NCI-H510A (cell line): ENCODE measurements around the gene NUDT22.
A peak's percentile ranks its signal among the peaks of the same experiment; 100 is the strongest.

Source experiments
- DNase-seq: peaks from one replicate; lab custom pipeline; 2025; lab: John Stamatoyannopoulos, UW

Gene NUDT22

DNA sequence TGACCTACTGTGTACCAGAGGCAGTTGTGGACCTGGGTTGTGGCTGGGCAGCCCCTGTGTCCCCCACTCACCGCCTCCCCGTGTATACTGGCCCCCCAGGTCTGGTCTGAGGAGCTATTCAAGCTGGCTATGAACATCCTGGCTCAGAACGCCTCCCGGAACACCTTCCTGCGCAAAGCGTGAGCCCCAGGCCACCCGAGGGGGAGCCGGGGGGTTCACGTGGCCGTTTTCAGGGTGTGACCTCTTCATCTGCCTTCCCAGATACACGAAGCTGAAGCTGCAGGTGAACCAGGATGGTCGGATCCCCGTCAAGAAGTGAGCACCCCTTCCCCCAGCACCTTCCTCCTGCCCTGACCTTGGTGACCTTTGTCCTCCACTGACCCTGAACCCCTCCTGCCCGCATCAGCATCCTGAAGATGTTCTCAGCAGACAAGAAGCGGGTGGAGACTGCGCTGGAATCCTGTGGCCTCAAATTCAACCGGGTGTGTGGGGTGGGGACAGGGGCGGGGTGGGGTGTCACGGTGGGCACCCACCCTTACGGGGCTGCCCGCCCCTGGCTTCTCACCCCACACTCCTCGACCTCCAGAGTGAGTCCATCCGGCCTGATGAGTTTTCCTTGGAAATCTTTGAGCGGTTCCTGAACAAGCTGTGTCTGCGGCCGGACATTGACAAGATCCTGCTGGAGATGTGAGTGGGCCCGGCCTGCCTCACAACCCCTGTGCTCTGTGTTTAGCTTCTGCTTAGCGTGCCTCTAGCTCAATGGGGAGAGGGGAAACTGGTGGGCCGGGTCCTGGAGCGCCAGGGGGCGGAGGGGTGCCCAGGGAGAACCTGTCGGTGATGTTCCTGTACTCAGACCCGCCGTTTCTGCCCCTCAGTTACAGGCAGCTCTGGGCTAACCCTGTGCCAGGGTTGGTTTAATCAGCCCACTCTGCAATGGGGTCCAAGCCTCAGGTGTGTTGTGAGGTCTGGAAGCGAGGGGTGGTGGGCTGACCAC is 29.4 kb downstream of the NUDT22 start:
- DNase-seq: no peak

DNA sequence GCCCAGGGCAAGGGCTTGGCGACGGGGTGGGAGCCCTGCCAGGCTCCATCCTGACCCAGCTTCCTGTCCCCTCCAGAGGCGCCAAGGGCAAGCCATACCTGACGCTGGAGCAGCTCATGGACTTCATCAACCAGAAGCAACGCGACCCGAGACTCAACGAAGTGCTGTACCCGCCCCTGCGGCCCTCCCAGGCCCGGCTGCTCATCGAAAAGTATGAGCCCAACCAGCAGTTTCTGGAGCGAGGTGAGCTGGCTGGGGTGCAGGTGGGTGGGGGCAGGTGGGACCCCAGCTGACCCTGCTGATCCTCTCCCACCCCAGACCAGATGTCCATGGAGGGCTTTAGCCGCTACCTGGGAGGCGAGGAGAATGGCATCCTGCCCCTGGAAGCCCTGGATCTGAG is 30.2 kb downstream of the NUDT22 start:
- DNase-seq: no peak

DNA sequence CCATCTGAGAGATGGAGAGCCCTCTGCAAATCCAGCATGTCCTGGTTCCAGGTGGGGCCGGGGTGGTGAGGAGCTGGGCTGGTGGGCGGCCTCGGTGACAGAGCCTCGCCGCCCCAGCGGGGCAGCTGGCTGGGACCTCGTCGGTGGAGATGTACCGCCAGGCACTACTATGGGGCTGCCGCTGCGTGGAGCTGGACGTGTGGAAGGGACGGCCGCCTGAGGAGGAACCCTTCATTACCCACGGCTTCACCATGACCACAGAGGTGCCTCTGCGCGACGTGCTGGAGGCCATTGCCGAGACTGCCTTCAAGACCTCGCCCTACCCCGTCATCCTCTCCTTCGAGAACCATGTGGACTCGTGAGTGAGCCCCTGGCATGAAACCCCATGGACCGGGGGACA is 32.3 kb downstream of the NUDT22 start:
- no peak for DNase-seq

DNA sequence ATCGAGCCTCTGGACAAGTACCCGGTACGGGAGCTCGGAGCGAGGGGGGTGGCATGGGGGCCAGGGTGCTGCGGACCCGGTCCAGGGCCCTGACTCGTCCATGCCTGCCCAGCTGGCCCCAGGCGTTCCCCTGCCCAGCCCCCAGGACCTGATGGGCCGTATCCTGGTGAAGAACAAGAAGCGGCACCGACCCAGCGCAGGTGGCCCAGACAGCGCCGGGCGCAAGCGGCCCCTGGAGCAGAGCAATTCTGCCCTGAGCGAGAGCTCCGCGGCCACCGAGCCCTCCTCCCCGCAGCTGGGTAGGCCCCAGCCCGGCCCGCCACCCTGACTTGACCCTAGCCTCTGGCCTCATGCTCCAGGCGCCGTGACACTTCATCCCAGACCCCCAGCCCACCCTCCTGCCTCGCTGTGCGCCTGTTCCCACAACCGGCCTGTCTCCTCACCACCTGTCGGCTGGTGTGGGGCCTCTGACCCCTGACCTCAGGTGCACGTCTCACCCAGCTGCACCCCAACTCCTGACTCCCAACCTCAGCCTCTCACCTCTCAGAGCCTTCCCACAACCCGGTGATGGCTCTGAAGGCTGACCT is 33.0 kb downstream of the NUDT22 start:
- DNase-seq: no peak

DNA sequence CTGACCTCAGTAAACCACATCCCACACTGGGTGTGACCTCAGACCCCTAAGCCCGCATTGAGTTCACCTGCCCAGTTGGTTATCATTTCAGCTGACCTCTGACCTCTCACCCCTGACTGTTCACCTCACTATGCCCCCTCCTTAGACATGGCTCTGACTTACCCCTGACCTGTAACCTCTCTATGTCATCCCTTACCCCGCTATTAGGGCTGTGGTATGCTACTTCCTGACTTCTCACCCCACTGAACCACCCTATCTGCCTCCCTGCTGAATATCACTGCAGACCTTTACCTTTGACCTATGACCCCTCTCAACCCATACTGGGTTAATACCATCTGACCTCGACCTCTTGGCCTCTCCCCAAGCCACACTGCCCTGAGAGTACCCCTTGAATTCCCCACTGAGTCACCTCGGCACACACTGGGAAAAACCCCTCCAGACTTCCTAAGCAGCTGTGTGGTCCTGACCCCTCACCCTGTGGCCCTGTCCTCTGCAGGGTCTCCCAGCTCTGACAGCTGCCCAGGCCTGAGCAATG is 33.5 kb downstream of the NUDT22 start:
- DNase-seq: no peak

DNA sequence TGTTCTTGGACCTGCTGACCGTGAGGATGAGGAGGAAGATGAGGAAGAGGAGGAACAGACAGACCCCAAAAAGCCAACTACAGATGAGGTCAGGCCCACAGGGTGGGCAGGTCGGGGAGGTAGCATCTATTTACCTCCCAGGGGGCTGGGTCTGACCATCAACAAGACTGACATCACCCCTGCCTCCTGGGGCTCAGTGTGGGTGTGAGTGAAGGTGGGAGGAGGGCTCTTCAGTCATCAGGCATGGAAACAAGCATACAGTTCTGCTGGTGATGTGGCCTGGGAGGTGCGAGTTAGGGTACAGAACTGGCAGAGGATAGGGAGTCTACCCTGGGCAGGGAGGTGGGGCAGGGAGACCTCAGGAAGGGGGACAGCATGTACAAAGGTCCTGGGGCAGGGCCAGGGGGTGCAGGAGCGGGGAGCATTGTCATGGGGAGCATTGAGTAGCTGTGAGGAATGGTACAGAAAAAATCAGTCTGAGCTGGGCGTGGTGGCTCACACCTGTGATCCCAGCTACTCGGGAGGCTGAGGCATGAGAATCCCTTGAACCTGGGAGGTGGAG is 34.2 kb downstream of the NUDT22 start:
- DNase-seq: no peak

DNA sequence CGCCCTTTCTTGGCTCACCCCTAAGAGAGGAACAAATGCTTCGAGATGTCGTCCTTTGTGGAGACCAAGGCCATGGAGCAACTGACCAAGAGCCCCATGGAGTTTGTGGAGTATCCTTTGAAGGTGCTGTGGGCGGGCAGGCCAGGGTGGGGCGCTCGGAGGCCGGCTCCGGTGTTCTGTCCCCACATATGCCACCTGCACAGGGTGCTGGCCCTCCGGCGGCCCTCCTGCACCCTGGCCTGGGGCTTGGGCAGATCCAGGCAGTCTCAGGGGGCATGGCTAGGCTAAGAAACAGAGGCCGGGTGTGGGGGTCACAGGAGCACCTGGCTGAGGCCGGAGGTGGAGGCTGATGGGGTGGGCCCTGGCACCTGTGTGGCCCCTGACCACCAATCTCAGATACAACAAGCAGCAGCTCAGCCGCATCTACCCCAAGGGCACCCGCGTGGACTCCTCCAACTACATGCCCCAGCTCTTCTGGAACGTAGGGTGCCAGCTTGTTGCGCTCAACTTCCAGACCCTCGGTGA is 35.5 kb downstream of the NUDT22 start:
- DNase-seq: no peak

DNA sequence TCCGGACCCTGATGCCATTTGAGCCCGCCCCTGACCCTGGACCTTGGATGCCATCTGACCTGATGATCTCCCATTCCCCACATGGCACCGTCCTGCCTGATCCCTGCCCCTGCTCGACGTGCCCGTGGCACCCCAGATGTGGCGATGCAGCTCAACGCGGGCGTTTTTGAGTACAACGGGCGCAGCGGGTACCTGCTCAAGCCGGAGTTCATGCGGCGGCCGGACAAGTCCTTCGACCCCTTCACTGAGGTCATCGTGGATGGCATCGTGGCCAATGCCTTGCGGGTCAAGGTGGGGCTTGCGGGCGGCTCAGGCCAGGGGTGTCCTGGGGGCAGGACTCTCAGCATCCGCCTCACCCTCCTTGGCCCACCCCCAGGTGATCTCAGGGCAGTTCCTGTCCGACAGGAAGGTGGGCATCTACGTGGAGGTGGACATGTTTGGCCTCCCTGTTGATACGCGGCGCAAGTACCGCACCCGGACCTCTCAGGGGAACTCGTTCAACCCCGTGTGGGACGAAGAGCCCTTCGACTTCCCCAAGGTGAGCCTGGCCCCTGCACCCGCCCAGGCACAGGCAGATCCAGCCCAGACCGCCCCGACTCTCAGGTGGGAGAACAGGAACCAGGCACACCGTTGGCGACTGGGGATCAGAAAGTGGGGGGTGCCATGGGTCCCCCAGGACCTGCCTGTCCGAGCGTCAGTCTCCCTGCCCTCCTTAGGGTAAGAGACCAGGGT is 36.4 kb downstream of the NUDT22 start:
- no peak for DNase-seq

DNA sequence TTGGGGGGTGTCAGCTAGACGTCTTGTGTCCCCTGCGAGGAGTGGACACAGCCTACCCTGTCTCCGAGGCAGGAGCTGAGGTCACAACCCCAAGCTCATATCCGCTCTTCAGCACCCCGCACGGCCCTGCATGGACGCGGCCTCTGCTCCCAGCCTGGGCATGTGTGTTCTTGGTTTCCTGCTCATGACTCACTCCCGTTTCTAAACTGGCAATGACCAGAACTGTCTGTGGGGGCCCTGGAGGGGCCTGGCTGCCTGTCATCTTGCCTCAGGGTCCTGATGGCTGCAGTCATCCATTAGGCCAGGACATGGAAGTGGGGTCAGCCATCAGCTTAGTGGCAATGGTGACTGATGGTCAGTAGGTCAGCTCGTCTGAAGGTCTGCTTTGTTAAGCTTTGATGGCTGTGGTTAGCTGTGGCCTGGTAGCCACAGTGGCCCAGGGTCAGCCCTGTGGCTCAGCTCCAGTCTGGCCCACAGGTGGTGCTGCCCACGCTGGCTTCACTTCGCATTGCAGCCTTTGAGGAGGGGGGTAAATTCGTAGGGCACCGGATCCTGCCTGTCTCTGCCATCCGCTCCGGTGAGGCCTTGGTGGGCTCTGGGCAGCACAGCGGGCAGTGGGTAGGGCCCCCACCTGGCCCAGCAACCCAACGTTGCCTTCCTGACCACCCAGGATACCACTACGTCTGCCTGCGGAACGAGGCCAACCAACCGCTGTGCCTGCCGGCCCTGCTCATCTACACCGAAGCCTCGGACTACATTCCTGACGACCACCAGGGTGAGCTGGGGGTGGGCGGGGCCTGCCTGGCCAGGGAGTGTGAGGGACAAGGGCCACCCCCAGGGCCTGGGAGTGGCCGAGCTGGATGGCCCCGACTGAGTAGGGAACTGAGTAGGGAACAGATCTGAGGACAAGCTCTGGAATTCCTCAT is 37.2 kb downstream of the NUDT22 start:
- no peak for DNase-seq

DNA sequence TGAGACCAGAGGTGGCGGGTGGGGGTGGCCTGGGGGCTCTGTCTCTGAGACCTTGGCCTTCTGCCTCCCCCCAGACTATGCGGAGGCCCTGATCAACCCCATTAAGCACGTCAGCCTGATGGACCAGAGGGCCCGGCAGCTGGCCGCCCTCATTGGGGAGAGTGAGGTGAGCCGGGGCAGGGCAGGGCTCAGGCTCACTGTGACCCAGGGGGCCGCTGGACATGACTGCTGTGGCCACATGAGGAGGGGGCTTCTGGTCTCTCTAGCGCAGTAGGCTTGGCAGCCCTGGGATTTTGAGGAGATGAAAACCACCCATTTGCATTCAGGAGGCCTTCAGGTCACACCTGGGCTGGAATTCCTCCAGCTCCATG is 37.9 kb downstream of the NUDT22 start:
- no peak for DNase-seq

DNA sequence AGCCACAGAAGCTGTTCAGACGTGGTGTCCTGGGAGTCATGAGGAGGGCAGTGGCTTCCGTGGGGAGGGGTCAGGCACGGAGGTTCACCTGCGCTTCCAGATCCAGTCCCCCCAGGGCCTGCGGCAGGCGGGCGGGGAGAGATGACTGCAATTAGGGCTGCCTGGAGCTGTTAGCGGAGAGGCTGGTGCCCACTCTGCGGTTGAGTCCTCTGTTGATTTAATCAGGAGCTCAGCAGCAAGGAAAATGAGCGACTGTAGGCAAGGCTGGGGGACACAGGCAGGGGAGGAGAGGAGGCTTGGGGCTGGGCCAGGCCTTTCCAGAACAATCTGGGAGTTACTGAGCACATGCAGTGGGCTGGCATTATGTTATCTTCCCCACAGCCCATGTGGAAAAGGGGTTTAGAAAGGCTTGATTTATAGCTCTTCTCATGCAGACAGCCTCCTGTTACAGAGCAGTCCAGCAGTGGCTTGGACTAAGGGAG is 38.3 kb downstream of the NUDT22 start:
- no peak for DNase-seq

DNA sequence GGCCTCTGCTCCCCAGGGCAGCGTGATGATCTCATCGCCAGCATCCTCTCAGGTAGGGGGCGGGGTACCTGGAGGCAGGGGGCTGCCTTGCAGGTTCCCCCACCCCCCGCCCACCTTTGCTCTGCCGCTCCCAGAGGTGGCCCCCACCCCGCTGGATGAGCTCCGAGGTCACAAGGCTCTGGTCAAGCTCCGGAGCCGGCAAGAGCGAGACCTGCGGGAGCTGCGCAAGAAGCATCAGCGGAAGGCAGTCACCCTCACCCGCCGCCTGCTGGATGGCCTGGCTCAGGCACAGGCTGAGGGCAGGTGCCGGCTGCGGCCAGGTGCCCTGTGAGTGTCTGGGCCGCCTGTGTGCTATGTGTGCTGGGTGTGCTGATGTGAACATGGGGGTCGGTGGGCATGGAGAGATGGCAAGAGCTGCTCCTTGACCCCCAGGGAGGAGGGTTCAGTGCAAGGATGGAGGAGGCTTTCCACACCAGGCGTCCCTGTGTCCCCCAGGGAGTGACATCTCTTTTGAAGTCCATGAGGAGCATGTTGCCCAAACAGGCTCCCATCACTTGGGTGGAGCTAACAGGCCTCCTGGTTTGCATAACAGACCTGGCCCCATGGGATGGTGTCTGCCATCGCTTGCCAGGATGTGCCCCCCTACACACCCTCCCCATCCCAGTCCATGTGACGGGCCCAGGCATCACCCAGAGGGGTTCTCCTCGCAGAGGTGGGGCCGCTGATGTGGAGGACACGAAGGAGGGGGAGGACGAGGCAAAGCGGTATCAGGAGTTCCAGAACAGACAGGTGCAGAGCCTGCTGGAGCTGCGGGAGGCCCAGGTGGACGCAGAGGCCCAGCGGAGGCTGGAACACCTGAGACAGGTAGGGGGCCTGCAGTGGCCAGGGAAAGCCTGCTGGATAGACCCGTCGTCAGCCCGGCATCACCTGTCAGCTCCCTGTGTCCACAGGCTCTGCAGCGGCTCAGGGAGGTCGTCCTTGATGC is 39.4 kb downstream of the NUDT22 start:
- DNase-seq: no peak

DNA sequence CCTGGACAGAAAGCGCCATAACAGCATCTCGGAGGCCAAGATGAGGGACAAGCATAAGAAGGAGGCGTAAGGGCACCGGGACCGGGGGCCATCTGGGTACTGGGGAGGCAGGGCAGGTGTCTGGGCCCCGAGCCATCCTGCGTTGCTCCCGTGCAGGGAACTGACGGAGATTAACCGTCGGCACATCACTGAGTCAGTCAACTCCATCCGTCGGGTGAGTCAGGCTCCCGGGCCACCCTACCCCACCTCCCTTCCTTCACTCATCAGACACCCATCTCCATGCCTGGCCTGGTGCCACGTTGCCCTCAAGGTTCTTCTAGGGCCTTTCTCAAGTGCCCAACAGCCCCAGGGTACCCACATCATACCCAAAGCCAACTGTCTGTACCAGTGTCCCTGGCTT is 40.3 kb downstream of the NUDT22 start:
- DNase-seq: no peak

DNA sequence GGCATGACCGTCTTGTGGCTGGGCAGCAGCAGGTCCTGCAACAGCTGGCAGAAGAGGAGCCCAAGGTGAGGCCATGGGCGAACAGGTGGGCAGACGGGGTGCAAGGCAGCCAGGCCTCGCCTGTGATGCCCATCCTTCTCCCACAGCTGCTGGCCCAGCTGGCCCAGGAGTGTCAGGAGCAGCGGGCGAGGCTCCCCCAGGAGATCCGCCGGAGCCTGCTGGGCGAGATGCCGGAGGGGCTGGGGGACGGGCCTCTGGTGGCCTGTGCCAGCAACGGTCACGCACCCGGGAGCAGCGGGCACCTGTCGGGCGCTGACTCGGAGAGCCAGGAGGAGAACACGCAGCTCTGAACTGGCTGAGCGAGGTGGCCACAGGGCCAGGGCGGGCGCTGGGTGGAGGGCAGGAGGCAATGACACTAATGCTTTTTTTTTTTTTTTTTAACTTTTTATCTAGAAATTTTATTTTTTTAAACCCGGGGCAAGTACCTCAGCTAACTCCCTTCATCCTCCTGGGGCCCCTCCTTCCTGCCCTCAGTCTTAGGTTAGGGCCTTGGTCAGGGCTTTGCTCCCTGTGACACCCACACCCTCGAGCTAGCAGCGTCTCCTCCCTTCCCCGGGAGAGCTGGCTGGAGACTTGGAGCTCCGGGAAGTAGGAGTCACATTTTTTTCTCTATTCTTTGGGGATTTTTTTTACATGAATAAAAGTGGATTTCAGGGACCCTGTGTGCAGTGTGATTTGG is 41.3 kb downstream of the NUDT22 start:
- no peak for DNase-seq

DNA sequence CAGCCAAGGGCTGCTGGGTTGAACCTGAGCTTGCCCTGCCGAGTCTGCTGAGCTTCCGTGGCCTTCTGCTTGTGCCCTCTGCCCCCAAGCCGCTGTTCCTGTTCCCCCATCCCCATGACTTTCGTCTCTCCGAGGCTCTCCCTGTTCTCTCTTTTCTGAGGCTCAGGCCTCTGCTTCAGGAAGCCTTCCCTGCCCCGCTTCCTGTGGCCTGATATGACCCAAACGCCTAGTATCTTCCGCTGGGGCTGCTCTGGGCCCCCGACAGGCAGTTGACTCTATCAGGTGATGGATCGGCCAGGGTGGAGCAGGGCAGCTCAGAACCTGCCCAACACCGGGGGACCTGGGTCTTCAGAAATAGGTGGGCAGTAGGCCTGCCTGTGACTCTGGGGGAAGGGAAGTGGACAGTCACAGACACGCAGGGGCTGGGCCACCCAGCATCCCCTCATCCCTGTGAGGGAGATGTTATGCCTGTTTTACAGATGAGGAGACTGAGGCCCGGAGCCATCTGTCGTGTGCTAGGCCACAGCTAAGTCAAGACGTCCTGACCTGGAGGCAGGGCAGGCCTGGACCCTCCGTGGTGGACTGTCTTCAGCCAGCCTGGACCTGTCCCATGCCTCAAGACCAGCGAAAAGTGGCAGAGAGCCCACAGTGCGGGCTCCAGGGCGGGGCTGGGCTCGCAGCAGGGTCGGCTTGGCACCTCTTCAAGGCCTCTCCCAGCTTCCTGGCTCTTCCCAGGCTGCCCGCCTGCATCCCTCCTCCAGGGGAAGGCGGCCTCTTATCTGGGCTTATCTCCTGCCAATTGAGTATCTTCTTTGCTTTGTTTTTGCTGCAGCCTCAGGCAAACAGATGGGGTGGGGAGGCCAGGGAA is 42.2 kb downstream of the NUDT22 start:
- DNase-seq: no peak

DNA sequence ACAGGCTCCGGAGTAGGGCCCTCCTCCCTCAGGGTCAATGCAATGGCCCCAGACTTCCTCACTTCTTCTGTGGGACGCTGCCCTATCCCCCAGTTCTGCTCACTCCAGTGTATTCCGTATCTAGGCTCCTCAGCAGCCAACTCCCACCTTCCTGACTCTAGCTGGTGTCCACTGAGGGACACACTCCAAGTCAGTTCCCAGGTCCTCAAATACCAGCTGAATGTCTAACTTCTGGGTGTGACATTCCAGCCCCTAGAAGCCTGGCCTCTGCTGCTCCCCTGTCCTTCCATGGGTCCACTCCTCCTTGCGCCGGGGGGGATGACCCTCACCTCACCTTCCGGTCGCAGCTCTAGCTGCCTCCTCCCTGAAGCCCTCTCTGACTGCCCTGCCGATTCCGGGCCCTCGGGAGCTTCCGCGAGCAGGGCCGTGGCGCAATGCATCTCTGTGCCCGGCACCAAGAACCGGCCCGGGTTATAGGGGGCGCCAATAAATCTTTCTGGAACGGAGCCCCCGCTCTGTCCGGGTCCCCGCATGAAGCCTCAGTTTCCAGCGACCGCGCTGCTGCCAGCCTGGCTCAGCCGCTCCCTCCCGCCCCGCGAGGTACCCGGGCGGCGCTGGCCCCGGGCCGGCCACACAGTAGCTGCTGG is 42.9 kb downstream of the NUDT22 start:
- DNase-seq: no peak

DNA sequence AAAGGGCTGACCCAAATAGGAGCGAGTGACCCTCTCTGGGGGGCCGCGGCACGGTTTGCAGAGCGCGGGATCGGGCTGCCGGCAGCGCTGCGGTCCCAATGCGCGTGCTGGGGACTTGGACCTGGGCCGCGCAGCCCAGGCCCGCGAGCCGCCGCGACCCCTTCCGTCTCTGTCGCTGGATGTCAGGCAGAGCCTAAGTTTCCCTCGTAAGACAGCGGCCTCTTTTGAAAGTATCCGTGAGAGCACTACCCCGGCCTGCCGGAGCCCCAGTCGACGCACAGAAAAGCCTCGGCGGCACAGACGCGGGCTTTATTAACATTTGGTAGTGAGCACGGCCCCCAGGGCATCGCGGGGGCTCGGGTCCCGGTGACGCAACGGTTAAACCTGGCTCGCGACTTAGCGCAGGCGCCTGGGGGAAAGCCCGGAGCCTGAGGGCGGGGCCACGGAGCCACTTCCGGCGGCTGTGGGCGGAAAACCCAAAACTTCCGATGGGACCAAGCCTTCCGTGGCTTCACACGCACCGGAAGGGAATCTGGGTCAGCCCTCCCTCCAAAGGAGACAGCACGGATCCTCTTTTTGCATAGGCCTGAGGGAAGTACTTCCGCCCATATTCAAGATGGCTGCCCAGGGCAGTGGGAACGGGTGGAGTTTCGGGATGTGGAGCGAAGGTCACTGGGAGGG is 43.6 kb downstream of the NUDT22 start:
- DNase-seq: peak; percentile 99
